GM10248 (cell line): ENCODE measurements around the gene CD63.

Experiments
- CTCF ChIA-PET: fragments of 300-600 bp; sonication (Branson Sonifier 250); formaldehyde crosslinking; extraction: SDS; loops from one replicate; lab custom pipeline; 2021; ENCODE audit warnings: antibody characterized with exemption; lab: Yijun Ruan, JAX
- POLR2A ChIA-PET: fragments of 350-650 bp; sonication (Branson Sonifier 250); formaldehyde crosslinking; extraction: SDS; loops from one replicate; lab custom pipeline; 2020; ENCODE audit warnings: antibody characterized with exemption; lab: Yijun Ruan, JAX
- DNase-seq: peaks from one replicate; pipeline ENCODE4 v3.0.0; 2012; ENCODE audit errors: extremely low spot score
- CTCF ChIP-seq: IDR thresholded peaks from 2 replicates; pipeline ENCODE4 v1.5.1; 2012; ENCODE audit warnings: mild to moderate bottlenecking, low read depth; ENCODE audit errors: extremely low read depth, missing control alignments, control extremely low read depth

CD63 gene

GRCh38 chr12:55736076-55736475, 7.3 kb upstream of the CD63 start:
- ChIA-PET POLR2A (no interaction called here), CTCF (interaction anchor here (1.4 to 3.9 kb wide), 8 partner anchors 11 to 547 kb away, joined by 4 to 73 read pairs (median 8); partner anchors contain the start of genes RAB5B and RDH5)
- no peak for DNase-seq
- no peak for TF ChIP-seq CTCF

- ChIA-PET CTCF (interaction anchor here (1.1 to 2.6 kb wide), 6 partner anchors 12 to 294 kb away, joined by 3 to 7 read pairs (median 5); partner anchors contain the start of genes RAB5B and RDH5), POLR2A (interaction anchor here (0.5 to 0.6 kb wide), 2 partner anchors 292 to 595 kb away, joined by 5 to 7 read pairs; no protein-coding TSS in a partner anchor)
- no peak for DNase-seq
- TF ChIP-seq CTCF, result no peak
These were observed 5.8 kb upstream of the CD63 start for GRCh38 chr12:55734595-55734994.

GRCh38 chr12:55733858-55734257, 5.0 kb upstream of the CD63 start:
- POLR2A ChIA-PET, result no interaction called here
- TF ChIP-seq CTCF, result no peak
- no peak for DNase-seq
- CTCF ChIA-PET, result interaction anchor here (1.1 to 2.3 kb wide), 3 partner anchors 13 to 295 kb away, joined by 4 to 7 read pairs (median 6); partner anchors contain the start of gene RAB5B

DNA sequence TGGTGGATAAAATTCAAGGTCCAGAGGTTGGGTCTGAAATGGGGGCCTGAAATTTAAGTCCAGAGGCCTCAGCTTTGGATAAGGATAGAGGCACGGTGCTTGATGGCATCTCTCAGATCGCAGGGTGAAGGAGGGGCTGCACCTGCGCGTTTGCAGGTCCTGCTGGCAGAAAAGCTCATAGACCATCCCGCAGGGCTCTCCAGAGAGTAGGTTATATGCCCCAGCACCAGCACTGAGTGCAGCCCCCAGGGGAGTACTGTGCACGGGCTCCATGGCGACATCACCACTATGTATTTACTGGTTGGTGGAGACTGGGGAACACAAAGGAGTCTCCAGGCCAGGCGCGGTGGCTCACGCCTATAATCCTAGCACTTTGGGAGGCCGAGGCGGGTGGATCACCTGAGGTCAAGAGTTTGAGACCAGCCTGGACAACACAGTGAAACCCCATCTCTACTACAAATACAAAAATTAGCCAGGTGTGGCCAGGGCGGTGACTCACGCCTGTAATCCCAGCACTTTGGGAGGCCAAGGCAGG, 4.3 kb upstream of the CD63 start:
- DNase-seq, result no peak
- TF ChIP-seq CTCF, result no peak
- POLR2A ChIA-PET, result no interaction called here
- CTCF ChIA-PET, result no interaction called here

- ChIA-PET CTCF (no interaction called here), POLR2A (interaction anchor here (0.5 to 0.6 kb wide), 2 partner anchors 189 to 372 kb away, joined by 3 read pairs; no protein-coding TSS in a partner anchor)
- no peak for DNase-seq
- TF ChIP-seq CTCF, result no peak
These were observed 3.5 kb upstream of the CD63 start for GRCh38 chr12:55732288-55732687.

DNA sequence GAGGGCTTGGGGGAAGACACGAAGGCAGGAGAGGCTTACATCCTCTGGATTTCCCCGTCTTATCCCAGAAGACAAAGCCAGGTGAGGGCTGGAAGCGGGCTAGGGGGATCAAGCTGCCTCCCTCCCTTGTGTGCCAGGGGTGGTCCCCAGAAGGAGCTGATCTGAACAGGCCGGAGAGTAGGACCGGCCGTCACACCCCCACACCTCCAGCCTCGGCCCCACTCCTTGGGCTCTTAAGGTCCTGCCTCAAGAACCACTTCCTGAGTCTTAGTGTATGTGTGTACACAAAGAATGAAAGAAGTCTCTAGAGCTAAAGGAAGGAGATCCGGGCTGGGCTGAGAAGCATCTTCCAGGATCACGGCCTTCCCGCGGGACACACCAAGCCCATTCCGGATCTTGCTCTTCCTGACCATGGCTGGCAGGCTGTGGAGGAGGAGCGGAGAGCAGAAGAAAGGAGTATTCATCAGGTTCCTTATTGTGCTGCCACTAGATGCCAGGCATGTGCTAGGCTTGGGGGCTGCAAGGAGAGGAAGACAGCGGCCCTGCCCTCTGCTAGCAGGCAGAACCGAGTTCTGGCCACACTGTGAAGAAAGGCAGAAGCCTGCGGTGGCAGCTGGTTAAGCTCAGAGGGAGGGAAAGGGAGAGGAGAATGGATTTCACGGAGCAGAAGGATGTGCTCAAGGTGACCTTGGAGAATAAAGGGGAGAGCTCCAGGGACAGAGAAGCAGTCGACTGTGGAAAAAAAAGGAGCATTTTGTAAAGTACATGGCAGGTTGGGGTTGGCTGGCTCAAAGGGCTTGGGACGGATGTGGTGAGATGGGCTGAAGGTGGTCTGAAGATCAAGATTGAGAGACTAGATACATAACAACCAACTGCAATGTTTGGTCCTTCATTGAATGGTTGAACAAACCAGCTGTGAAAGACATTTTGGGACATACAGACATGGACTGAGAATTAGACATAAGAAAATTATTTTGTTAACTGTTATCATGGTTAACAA, 1.3 kb upstream of the CD63 start:
- TF ChIP-seq CTCF, result no peak
- peak; percentile 59 for DNase-seq
- ChIA-PET POLR2A (interaction anchor here (0.5 to 1.7 kb wide), 10 partner anchors 8 to 845 kb away, joined by 3 to 11 read pairs (median 4); partner anchors contain the start of genes ORMDL2, PA2G4, RDH5 and SARNP), CTCF (interaction anchor here (0.8 to 3.1 kb wide), 12 partner anchors 9 to 266 kb away, joined by 3 to 57 read pairs (median 4); partner anchors contain the start of genes DNAJC14 and RDH5)
